HG03060 (cell line): ENCODE measurements around the gene BATF.
"Not testable (repeated sequence)": the region's sequence is repeated elsewhere in the genome, so short reads cannot be mapped to it uniquely, and the experiment has no call there.

Experiments
- ATAC-seq: cut with Tn5 transposase; IDR thresholded peaks from one replicate; pipeline ENCODE4 v1.9.1; 2021; ENCODE audit warnings: low read depth, moderate number of reproducible peaks; ENCODE audit not compliant: unreplicated experiment

The BATF gene

GRCh38 chr14:75522224-75522982, at the start of gene BATF:
Gene BATF, plus strand, starts transcription at chr14:75522469. Its CDS starts 214 bp downstream, at chr14:75522683.
- ATAC-seq = no peak

- ATAC-seq = not testable (repeated sequence)
These were observed 48.1 kb upstream of the BATF start for GRCh38 chr14:75474127-75474526.

- ATAC-seq = no peak
These were observed 45.8 kb upstream of the BATF start for GRCh38 chr14:75476274-75476995.

GRCh38 chr14:75477881-75478280, 44.4 kb upstream of the BATF start:
- no peak for ATAC-seq

- no peak for ATAC-seq
These were observed 42.3 kb upstream of the BATF start for GRCh38 chr14:75479770-75480600.

- no peak for ATAC-seq
These were observed 39.9 kb upstream of the BATF start for GRCh38 chr14:75482366-75482765.

- ATAC-seq = no peak
These were observed 37.4 kb upstream of the BATF start for GRCh38 chr14:75484711-75485429.

- no peak for ATAC-seq
These were observed 36.0 kb upstream of the BATF start for GRCh38 chr14:75486318-75486717.

- ATAC-seq = no peak
These were observed 35.1 kb upstream of the BATF start for GRCh38 chr14:75487155-75487671.

GRCh38 chr14:75489480-75489837, 32.8 kb upstream of the BATF start:
- ATAC-seq = no peak

- ATAC-seq = no peak
These were observed 30.8 kb upstream of the BATF start for GRCh38 chr14:75491376-75491978.

GRCh38 chr14:75492832-75493591, 29.3 kb upstream of the BATF start:
- ATAC-seq = no peak

- ATAC-seq = no peak
These were observed 28.6 kb upstream of the BATF start for GRCh38 chr14:75493592-75494087.

- no peak for ATAC-seq
These were observed 27.4 kb upstream of the BATF start for GRCh38 chr14:75494896-75495295.

GRCh38 chr14:75495399-75495798, 26.9 kb upstream of the BATF start:
- no peak for ATAC-seq

GRCh38 chr14:75495882-75496281, 26.4 kb upstream of the BATF start:
- ATAC-seq = no peak

GRCh38 chr14:75496755-75497154, 25.5 kb upstream of the BATF start:
- ATAC-seq = no peak

GRCh38 chr14:75497191-75497590, 25.1 kb upstream of the BATF start:
- no peak for ATAC-seq

- no peak for ATAC-seq
These were observed 24.6 kb upstream of the BATF start for GRCh38 chr14:75497701-75498100.
